Endothelial cell of umbilical vein (primary cell): ENCODE data around the gene PRELID3B.

Experiments used
- FOS ChIP-seq: IDR thresholded peaks from 2 replicates; pipeline ENCODE4 v1.6.1; 2011; ENCODE audit warnings: mild to moderate bottlenecking, low read length, moderate library complexity, borderline replicate concordance; ENCODE audit not compliant: insufficient read depth
- MYC ChIP-seq: IDR thresholded peaks from one replicate; pipeline ENCODE4 v1.6.1; 2011; ENCODE audit warnings: mild to moderate bottlenecking, low read depth, low read length
- POLR2A ChIP-seq: IDR thresholded peaks from 2 replicates; pipeline ENCODE4 v1.6.1; 2012; ENCODE audit warnings: low read depth, mild to moderate bottlenecking, control low read depth, low read length
- POLR2AphosphoS5 ChIP-seq: IDR thresholded peaks from 2 replicates; pipeline ENCODE4 v1.6.1; 2012; ENCODE audit warnings: low read depth, mild to moderate bottlenecking, control low read depth, low read length, moderate library complexity; ENCODE audit not compliant: insufficient read depth
- TF ChIP-seq, protein P1 (sequence below), 2 donors: IDR thresholded peaks; 1 replicate in 1 of 2; 2 replicates in 1 of 2; pipeline ENCODE4 v1.5.1; 2011; ENCODE audit warnings: low read length in 2 of 2, mild to moderate bottlenecking in 2 of 2, moderate library complexity in 2 of 2, control low read depth in 1 of 2, inconsistent platforms in 1 of 2, low read depth in 1 of 2; ENCODE audit not compliant: insufficient read depth in 1 of 2; ENCODE audit errors: extremely low read depth in 1 of 2

DNA sequence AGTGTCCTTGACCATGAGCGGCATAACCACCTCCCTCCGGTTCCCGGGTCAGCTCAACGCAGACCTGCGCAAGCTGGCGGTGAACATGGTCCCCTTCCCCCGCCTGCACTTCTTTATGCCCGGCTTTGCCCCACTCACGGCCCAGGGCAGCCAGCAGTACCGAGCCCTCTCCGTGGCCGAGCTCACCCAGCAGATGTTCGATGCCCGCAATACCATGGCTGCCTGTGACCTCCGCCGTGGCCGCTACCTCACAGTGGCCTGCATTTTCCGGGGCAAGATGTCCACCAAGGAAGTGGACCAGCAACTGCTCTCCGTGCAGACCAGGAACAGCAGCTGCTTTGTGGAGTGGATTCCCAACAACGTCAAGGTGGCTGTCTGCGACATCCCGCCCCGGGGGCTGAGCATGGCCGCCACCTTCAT lies 18.5 kb downstream of the PRELID3B start:
- TF ChIP-seq, protein P1, sequence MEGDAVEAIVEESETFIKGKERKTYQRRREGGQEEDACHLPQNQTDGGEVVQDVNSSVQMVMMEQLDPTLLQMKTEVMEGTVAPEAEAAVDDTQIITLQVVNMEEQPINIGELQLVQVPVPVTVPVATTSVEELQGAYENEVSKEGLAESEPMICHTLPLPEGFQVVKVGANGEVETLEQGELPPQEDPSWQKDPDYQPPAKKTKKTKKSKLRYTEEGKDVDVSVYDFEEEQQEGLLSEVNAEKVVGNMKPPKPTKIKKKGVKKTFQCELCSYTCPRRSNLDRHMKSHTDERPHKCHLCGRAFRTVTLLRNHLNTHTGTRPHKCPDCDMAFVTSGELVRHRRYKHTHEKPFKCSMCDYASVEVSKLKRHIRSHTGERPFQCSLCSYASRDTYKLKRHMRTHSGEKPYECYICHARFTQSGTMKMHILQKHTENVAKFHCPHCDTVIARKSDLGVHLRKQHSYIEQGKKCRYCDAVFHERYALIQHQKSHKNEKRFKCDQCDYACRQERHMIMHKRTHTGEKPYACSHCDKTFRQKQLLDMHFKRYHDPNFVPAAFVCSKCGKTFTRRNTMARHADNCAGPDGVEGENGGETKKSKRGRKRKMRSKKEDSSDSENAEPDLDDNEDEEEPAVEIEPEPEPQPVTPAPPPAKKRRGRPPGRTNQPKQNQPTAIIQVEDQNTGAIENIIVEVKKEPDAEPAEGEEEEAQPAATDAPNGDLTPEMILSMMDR (IDR thresholded peaks at IDR 0.05; ENCODE audit: extremely low read depth in 1 of 2, insufficient read depth in 1 of 2, low read depth in 1 of 2, low read length in 2 of 2): no peak
- TF ChIP-seq POLR2A (no peak), POLR2AphosphoS5 (no peak), MYC (no peak), FOS (no peak)
